HG02678 (cell line): ENCODE data around the gene CKM.
"Not testable (repeated sequence)": the region's sequence is repeated elsewhere in the genome, so short reads cannot be mapped to it uniquely, and the experiment has no call there.

Experiments
- ATAC-seq: cut with Tn5 transposase; IDR thresholded peaks from one replicate; pipeline ENCODE4 v1.9.1; 2021; ENCODE audit warnings: mild to moderate bottlenecking, moderate library complexity; ENCODE audit not compliant: unreplicated experiment

Gene CKM

DNA sequence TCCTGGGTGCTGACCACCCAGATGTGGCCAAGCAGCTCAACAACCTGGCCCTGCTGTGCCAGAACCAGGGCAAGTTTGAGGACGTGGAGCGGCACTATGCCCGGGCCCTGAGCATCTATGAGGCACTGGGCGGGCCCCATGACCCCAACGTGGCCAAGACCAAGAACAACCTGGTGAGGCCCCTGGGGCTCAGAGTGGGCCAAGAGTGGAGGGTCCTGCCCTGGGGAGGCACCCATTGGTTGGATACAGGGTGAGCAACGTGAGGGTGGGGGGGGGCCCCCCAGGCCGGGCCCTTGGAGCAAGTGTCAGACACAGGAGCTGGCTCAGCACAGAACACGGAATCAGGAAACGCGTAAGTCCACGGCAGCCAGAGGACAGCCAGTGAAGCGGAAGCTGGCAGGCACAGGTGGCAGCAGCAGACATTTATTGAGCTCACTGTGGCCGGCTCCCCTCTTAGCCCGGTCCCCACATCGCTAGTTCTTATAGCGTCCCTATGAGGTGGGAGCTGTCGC is 26.8 kb upstream of the CKM start:
- ATAC-seq, result no peak

DNA sequence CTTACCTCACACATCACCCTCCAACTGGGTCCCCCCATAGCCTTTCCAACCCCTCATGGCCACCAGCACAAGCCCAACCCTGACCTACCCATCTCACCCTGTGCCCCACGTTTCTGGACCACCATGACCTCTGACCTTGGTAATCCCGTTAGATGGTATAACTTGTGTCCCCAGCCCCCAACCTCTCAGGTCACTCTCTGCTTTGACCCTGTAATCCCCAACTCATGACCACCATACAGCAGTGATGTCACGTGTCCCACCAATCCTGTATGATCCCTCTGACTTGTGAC is 26.4 kb upstream of the CKM start:
- no peak for ATAC-seq

DNA sequence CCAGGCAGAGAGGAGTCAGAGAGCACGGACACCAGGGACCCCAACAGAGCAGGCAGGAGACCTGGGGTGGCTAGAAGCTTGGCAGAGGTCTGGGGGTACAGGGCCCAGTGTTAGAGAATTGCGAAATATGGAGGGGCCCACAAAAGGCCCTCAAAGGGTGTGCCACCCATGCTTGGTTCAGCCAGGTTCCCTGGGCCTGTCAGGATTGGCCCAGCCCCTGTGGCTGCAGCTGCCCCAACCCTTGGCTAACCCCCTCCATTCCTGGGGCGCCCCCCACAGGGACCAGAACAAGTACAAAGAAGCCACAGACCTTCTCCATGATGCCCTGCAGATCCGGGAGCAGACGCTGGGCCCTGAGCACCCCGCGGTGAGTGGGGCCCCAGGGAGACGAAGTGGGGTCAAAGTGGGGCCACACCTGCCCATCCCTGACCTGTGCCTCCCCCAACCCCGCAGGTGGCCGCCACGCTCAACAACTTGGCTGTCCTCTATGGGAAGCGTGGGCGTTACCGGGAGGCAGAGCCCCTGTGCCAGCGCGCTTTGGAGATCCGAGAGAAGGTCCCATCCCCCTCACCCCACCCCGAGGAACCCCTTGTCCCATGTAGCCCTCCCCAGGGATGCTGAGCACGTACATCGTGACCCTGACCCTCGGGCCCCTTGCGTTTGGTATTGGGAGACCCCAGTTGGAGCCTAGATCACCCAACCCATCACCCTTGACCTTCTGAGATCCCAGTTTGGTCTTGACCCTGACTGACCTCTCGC is 25.9 kb upstream of the CKM start:
- no peak for ATAC-seq

DNA sequence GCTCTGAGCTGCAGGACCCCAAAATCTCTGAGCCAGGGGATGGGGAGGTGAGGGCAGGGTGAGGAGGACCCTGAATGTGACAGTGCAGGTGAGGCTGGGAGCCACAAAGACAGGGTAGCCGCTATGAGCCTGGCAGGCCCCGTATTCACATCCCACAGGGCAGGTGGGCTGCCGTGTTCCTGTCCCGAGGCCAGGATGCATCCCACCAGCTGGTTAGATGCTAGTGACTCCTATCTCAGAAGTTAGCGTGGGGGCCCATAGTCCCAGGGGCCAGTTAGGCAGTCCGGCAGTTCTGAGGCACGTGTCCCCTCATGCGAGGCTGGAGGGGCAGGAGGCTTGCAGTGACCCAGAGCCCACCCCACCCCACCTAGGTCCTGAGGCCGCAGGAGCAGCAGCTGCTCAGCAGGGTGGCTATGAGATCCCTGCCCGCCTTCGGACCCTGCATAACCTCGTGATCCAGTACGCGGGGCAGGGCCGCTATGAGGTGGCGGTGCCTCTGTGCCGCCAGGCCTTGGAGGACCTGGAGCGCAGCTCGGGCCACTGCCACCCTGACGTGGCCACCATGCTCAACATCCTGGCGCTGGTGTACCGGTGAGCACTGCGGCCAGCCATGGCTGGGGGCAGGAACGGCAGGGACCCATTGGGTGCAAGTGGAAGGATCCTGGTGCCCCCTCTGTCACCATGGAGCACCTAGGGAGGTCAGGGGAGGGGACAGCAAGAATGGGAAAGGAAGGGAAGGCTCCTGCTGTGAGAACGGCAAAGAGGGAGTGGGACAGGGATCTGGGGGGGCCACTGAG is 25.1 kb upstream of the CKM start:
- no peak for ATAC-seq

DNA sequence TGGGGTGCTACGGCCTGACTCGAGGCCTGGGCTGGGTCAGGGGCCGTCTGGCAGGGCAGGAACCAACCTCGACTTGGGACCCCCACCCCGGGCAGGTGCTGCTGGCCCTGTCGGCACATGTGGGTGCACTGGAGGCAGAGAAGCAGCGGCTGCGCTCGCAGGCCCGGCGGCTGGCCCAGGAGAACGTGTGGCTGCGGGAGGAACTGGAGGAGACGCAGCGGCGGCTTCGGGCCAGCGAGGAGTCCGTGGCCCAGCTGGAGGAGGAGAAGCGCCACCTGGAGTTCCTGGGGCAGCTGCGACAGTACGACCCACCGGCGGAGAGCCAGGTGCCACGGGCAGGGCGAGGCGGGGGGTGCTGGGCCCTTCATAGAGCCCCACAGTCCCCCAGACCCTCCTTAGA is 23.8 kb upstream of the CKM start:
- ATAC-seq, result no peak

DNA sequence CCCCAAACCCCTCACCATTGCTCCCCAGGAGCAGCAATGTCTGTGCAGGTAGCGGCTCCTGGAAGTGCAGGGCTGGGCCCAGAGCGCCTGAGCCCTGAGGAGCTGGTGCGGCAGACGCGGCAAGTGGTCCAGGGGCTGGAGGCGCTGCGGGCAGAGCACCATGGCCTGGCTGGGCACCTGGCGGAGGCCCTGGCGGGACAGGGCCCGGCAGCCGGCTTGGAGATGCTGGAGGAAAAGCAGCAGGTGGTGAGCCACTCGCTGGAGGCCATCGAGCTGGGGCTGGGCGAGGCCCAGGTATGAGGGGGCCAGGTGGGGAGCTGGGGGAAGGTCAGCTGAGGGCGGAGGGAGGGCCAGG is 22.8 kb upstream of the CKM start:
- ATAC-seq, result no peak

DNA sequence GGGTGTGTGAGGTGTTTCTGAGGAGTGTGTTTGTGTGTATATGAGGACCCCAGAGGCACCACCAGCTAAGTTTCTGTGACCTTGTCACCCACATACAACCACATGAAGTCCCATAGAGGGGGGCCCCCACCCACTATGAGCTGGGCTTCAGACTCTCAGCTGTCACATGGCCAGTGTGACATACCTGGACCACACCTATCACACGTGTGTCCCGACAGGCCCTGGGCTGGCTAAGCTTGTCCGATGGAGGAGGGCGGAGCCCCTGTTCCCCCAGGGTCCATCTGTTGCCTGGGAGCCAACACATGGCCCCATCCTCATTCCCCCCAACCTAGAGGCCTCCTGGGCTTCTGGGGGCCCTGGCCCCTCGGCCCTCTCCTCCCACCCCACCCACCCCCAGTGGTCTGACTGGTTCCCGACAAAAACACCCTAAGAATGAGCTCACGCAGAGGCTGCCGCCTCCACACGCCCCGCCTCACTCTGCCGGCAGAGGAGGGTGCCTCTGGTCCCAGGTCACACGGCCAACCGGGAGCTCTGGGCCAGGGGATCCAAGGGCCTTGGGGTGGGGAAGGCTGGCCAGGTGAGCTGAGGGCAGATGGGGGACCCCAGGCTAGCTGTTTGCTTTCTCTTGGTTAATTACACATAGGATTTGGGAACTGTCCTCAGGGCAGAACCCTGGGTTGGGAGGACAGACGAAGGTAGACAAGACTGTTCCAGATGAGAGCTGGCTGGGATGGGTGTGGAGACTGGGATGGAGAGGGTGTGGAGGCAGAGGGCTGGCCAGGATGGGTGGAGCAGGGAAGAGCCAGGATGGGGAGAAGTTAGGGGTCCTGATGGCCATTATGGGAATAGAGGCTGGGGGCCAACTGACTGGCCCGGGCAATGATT is 22.2 kb upstream of the CKM start:
- no peak for ATAC-seq

DNA sequence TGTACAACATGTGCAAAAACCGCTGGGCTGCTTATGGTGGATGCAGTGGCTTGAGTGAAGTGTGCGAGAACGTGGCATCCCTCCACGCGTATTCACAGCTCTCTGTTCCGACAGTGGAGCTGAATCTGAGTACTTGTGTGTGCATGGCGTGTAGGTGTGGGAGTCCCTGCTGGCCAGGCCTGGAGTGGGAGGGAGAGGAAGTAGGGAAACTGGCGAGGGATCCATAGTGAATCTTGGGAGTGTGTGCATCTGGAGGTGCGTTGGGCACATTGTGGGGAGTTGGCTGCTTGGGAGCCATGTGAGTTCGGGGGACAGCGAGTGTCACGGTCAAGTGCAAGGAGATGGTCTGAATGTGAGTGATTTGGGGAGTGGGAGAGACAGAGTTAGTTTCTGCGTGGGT is 20.2 kb upstream of the CKM start:
- no peak for ATAC-seq

DNA sequence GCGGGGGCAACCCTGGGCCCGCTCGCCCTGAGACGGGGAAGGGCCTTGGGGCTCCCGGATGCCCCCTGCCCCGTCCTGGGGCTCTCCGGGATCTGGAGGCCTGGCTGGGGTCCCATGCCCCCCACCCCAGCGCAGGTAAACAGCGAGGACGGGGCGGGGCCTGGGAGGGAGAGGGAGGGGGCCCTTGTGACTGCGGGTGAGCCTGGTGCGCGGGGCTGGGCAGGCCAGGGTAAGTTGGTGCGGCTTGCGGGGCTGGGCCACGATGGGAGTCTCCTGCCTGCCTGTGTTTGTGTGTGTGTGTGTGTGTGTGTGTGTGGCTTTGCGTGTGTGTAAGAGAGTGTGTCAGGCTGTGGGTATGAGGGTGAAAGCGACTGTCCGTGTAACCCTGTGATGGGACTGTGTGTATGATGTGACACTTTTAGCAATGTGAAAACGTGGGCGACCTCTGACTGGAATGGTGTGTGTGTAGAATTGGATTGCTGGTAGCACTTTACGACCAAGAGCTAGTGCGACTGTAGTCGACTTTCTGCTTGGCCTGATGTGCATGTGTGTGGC is 18.3 kb upstream of the CKM start:
- no peak for ATAC-seq

DNA sequence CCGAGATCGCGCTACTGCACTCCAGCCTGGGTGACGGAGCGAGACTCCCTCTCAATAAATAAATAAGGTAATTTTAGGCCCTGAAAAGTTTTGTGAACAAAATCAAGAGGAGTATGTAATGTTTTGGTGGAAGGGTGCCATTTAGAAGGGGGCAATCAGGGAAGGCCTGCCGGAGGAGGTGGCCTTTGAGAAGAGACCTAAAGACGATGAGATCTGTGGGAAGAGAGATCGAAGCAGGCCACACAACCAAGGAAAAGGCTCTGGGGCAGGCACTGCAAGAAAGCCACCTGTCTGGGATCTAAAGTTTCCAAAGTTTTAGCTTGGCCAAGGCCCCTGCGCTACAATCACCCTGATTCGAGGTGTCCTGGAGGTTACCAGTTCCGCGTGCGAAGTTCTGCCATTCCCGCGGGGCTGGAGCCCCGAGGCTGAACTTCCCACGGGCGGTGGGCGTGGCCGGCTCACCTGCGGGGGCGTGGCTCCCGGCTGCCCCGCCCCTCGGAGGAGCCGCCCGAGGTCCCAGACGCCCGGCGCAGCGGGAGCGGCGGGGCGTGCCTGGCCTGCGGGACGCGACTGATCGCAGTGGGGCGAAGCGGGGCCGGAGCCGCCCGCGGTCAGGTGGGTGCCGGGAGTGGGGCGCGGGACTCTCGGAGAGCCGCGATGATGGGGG is 17.7 kb upstream of the CKM start, which contains the start of gene KLC3:
Gene KLC3, plus strand, starts transcription at position 519 of the 667 bp plus-strand sequence. CDS start 4,792 bp downstream, outside the sequence.
- ATAC-seq, result no peak

DNA sequence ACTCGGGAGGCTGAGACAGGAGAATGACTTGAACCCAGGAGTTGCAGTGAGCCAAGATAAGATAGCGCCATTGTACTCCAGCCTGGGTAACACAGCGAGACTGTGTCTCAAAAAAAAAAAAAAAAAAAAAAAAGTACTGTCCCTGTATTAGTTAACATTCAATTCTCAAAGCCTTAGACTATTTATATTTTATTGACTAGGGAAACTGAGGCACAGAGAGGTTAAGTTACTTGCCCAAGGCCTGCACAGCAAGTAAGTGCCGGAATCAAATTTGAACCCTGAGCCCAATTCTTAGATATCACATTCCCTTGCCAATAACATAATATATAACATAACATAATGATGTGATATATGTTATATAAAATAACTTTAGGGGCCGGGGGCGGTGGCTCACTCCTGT is 17.0 kb upstream of the CKM start:
- no peak for ATAC-seq

DNA sequence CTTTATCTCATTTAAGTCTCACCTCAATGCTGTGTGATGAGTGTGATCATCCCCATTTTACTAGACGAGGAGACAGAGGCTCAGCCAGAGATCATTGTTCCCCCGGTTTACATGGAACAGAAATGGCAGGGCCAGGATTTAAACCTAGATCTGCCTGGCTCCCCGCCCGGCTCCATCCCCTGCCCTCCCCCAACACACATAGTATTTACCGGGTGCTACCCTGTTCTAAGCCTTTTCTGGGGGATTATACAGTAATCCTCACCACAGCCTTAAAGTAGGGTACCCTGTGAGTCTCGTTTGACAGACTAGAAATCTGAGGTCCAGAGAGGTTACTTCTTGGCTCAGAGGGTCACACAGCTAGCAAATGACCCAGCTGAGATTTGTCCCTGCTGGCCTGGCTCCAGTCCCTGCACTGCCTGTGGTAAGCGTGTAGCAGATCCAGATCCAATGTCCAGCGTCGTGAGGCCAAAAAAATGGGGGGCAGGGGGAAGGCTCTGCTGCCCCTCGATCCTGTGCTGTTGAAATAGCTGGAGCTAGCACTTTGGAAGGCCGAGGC is 14.1 kb upstream of the CKM start:
- no peak for ATAC-seq

DNA sequence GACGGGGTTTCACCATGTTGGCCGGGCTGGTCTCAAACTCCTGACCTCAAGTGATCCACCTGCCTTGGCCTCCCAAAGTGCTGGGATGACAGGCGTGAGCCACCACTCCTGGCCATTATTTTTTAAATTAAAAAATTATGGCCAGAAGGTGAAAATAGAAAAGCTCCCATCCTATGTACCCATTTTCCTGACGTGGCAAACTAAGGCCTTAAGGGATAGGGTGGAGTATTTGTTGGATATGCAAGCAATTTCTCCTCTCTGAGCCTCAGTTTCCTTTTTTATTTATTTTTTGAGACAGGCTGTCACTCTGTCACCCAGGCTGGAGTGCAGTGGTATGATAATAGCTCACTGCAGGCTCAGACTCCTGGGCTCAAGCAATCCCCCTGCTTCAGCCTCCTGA is 12.2 kb upstream of the CKM start:
- not testable (repeated sequence) for ATAC-seq

DNA sequence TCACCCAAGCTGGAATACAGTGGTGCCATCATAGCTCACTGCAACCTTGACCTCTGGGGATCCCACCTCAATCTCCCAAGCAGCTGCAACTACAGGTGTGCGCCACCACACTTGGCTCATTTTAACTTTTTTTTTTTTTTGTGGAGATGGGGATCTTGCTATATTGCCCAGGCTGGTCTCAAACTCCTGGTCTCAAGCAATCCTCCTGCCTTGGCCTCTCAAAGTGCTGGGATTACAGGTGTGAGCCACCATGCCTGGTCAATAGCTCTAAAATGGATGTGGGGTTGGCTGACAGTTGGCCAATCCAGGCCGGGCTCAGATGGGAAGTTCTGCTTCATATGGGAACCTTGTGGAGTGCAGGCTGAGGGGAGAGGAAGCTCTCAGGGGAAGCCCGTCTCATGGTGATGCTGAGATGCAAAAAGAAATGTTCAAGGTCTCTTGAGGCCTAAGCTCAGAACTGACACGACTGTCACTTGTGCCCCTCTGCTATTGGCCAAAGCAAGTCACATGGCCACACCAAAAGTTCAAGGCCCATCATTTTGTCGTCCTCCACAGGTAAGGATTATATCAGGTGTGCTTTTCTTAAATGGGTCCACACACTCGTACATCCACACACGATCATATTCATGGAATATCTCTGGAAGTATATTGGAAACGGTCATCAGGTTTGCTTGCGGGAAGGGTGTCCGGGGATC is 11.1 kb upstream of the CKM start:
- ATAC-seq, result no peak

DNA sequence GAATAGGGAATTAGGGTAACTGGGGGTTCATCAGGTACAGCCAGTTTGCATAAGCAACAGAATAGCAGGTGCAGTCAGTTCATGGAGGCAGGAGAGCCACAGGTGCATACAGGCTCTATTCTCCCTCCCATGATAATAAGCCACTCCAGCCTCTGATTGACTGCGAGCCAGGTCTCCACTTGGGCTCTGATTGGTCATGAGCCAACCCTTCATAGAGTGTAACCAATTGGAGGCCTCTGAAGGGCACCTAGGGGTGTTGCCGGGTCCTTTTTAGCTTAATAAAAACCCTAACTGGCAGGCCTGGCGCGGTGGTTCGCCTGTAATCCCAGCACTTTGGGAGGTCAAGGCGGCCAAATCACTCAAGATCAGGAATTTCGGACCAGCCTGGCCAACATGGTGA is 8.7 kb upstream of the CKM start:
- no peak for ATAC-seq

DNA sequence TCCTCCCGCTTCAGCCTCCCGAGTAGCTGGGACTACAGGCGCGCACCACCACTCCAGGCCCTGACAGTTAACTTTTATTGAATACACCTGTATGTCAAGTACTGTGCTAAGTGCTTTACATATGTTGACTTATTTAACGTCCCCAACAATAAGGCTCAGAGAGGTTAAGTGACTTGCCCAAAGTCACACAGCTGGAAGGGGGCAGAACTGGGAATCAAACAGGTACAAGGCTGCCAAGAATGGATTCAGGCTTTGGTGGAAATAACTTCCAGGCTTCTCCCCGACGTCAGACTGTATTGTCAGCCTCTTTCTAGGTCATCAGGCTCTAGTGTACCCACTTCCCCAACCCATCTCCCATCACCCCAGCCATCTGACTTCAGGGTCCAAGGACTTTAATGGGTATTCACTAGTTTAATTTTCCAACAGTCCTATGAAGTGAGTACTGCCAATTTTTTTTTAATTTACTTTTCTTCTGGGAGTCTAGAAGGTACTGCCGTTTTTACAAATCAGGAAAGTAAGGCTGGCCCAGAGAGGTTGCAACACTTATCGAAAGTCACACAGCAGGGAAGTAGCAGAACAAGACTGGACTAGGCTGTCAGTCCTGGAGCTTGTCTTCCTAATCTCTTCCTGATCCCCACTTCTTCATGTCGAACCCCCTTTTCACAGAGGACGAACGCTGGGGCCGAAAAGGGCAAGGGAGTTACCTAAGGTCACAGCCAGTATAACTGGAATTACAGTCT is 4.9 kb upstream of the CKM start:
- ATAC-seq, result no peak

DNA sequence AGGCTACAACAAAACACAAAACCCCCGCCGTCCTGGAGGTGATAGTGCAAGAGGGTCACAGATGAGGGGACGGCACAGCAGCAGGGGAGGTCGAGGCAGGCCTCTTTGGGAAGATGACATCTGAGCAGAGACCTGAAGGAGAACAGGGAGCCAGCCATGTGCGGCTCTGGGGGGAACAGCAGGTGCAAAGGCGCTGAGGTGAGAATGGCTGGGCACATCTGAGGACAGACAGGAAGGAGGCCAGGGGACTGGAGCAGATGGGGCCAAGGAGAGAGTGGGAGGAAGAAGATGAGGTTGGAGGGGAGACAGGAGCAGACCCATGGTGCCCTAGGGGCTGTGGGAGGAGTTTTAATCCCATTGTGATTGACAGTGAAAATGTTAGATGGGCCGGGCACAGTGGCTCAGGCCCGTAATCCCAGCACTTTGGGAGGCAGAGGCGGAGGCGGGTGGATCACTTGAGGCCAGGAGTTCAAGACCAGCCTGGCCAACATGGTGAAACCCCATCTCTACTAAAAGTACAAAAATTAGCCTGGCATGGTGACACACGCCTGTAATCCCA is 1.8 kb upstream of the CKM start:
- ATAC-seq, result no peak

DNA sequence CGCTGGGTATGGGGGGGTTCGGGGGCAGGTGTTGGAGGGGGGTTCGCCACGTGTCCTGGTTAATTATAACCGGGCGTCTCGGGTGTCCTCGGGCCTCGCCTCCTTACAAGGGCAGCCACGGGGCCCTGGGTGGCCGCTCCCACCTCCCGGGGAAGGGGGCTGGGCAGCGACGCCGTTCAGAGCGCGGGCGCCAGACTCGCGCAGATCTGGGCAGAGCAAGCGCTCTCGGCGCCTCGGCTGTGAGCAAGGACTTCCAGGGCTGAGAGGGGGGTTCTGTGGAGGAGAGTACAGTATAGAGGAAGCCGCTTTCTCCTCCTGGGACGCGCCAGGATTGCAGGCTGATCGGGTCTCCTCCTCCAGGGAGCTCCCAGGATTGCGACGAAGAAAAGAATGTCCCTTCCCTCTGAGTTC is 1.0 kb upstream of the CKM start:
- no peak for ATAC-seq

DNA sequence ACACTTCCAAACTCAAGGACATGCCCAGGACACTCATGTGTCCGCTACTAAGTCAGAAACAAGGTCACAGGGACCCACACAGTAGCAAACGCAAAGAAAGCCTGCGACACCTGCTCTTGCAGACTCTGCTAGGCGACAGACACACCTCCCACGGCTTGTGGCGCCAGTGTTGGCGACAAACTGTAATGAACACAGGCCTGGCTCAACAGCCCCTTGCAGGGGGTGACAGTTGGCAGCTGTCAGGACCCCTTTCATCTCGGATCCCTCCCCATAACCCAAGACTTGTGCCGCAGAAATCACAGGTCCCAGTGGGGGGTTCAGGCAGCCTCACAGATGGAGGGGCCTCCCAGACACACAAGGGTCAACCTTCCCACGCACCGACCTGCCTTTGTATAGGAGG is 364 bp downstream of the CKM start:
- no peak for ATAC-seq
